BE2C (cell line): ENCODE measurements around the gene TRAF3IP1.

Source experiments
- DNase-seq: peaks from one replicate; pipeline ENCODE4 v3.0.0-alpha.2; 2020
- H3K27me3 ChIP-seq: fragments of 250-450 bp; sonication (Bioruptor Pico); 2 replicates; pipeline ENCODE4 v1.5.1; 2020; ENCODE audit warnings: mild to moderate bottlenecking
- H3K36me3 ChIP-seq: fragments of 250-450 bp; sonication (Bioruptor Pico); 2 replicates; pipeline ENCODE4 v1.5.1; 2020; ENCODE audit warnings: mild to moderate bottlenecking
- H3K4me1 ChIP-seq: fragments of 250-450 bp; sonication (Bioruptor Pico); 2 replicates; pipeline ENCODE4 v1.5.1; 2020
- H3K4me3 ChIP-seq: 2 replicates; pipeline ENCODE4 v1.5.1; 2011; ENCODE audit warnings: low read depth, low read length
- H3K9me3 ChIP-seq: fragments of 250-450 bp; sonication (Bioruptor Pico); 2 replicates; pipeline ENCODE4 v1.5.1; 2020
- CTCF ChIP-seq: IDR thresholded peaks from 2 replicates; pipeline ENCODE4 v1.5.1; 2012; ENCODE audit warnings: mild to moderate bottlenecking, low read depth, low read length

The TRAF3IP1 gene

GRCh38 chr2:238277695-238278094, 42.6 kb upstream of the TRAF3IP1 start:
- Histone ChIP-seq H3K4me1 (no peaks in the 10 kb centered on the region), H3K27me3 (no peaks in the 10 kb centered on the region), H3K4me3 (no peak overlapping the region), H3K36me3 (peaks cover 32% of the 10 kb centered on the region), H3K9me3 (no peaks in the 10 kb centered on the region)
- DNase-seq, result peak; percentile 34
- TF ChIP-seq CTCF, result peak; percentile 50

GRCh38 chr2:238278626-238279323, 41.5 kb upstream of the TRAF3IP1 start:
- H3K36me3 ChIP-seq, result peaks cover 25% of the 10 kb centered on the region
- no peaks in the 10 kb centered on the region for H3K4me1 ChIP-seq
- no peak overlapping the region for H3K4me3 ChIP-seq
- no peaks in the 10 kb centered on the region for H3K27me3 ChIP-seq
- no peak for DNase-seq
- no peaks in the 10 kb centered on the region for H3K9me3 ChIP-seq
- TF ChIP-seq CTCF, result no peak

- H3K27me3 ChIP-seq, result no peaks in the 10 kb centered on the region
- no peak for TF ChIP-seq CTCF
- peaks cover 20% of the 10 kb centered on the region for H3K36me3 ChIP-seq
- no peaks in the 10 kb centered on the region for H3K4me1 ChIP-seq
- no peak overlapping the region for H3K4me3 ChIP-seq
- H3K9me3 ChIP-seq, result no peaks in the 10 kb centered on the region
- DNase-seq, result no peak
Measured at GRCh38 chr2:238279324-238279682, 41.0 kb upstream of the TRAF3IP1 start.

- TF ChIP-seq CTCF, result no peak
- no peaks in the 10 kb centered on the region for H3K9me3 ChIP-seq
- no peaks in the 10 kb centered on the region for H3K4me1 ChIP-seq
- DNase-seq, result no peak
- H3K27me3 ChIP-seq, result no peaks in the 10 kb centered on the region
- H3K36me3 ChIP-seq, result peaks cover 10% of the 10 kb centered on the region
- H3K4me3 ChIP-seq, result no peak overlapping the region
Measured at GRCh38 chr2:238280083-238280825, 40.1 kb upstream of the TRAF3IP1 start.

- TF ChIP-seq CTCF, result no peak
- Histone ChIP-seq H3K9me3 (no peaks in the 10 kb centered on the region), H3K4me1 (no peaks in the 10 kb centered on the region), H3K36me3 (peaks cover 6% of the 10 kb centered on the region), H3K27me3 (no peaks in the 10 kb centered on the region), H3K4me3 (no peak overlapping the region)
- DNase-seq, result no peak
Measured at GRCh38 chr2:238281826-238282480, 38.4 kb upstream of the TRAF3IP1 start.
